GM12875 (cell line): ENCODE measurements around the gene CEP76.
A peak's percentile ranks its signal among the peaks of the same experiment; 100 is the strongest.

Experiments
- H3K4me3 ChIP-seq: one replicate; pipeline ENCODE4 v1.5.1; 2011; ENCODE audit warnings: low read depth, low read length, control low read depth
- CTCF ChIP-seq: IDR thresholded peaks from 2 replicates; pipeline ENCODE4 v1.5.1; 2011; ENCODE audit warnings: low read depth, mild to moderate bottlenecking, control low read depth, inconsistent platforms, low read length, moderate library complexity, borderline replicate concordance; ENCODE audit not compliant: insufficient read depth

CEP76 gene

GRCh38 chr18:12679183-12679786, 23.2 kb downstream of the CEP76 start:
- H3K4me3 ChIP-seq, result no peak overlapping the region
- no peak for TF ChIP-seq CTCF

- no peak overlapping the region for H3K4me3 ChIP-seq
- TF ChIP-seq CTCF, result no peak
Measured at GRCh38 chr18:12668041-12668440, 34.5 kb downstream of the CEP76 start.

- H3K4me3 ChIP-seq, result no peak overlapping the region
- TF ChIP-seq CTCF, result peak; percentile 69
Measured at GRCh38 chr18:12659904-12660605, 42.5 kb downstream of the CEP76 start.

- peak overlapping the region; percentile 66 for H3K4me3 ChIP-seq
- TF ChIP-seq CTCF, result no peak
Measured at GRCh38 chr18:12658426-12659138, 43.9 kb downstream of the CEP76 start.

GRCh38 chr18:12657684-12658425, 44.7 kb downstream of the CEP76 start, which contains the start of gene SPIRE1:
Gene SPIRE1 (minus strand): TSS chr18:12658107. CDS start chr18:12657866, 241 bp downstream.
- H3K4me3 ChIP-seq, result peak within 1 kb of the TSS; percentile 66
- TF ChIP-seq CTCF, result no peak

- TF ChIP-seq CTCF, result no peak
- peak overlapping the region; percentile 66 for H3K4me3 ChIP-seq
Measured at GRCh38 chr18:12656938-12657683, 45.4 kb downstream of the CEP76 start.
